ENCODE data around the gene CIZ1.

The CIZ1 gene

GRCh38 chr9:128168731-128169308 lies 22.6 kb downstream of the CIZ1 start:
- TF ChIP-seq, protein P1, sequence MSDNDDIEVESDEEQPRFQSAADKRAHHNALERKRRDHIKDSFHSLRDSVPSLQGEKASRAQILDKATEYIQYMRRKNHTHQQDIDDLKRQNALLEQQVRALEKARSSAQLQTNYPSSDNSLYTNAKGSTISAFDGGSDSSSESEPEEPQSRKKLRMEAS (IDR thresholded peaks at IDR 0.05; ENCODE audit: low read depth, low read length), result no peak
- TF ChIP-seq POLR2A (IDR thresholded peaks at IDR 0.05; ENCODE audit: extremely low read depth, insufficient read length) (no peak), MYC (IDR thresholded peaks at IDR 0.05; ENCODE audit: low read depth, low read length) (no peak), CTCF (IDR thresholded peaks at IDR 0.05; ENCODE audit: low read depth, low read length) (no peak)
- DNase-seq (ENCODE audit: low read depth), result no peak
- no peak overlapping the region for H3K4me3 ChIP-seq (ENCODE audit: low read depth, low read length)

DNA sequence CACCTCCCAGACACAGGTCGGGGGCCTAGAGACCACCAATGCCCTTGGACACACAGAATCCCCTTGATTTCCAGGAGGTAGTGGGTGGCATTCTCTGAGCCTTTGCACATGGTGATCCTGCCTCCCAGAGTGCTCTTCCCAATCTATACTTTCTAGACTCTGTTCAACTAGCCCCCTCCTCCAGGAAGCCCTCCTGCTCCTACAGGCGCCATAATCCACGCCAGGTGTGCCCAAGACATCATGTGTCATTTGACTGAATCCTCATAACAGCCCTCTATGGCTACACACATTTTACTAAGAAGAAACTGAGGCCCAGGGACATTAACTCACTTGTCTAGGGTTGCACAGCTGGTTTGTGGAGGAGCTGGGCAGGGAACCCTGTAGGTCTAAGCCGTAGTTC lies 24.2 kb downstream of the CIZ1 start:
- DNase-seq (ENCODE audit: low read depth), result no peak
- no peak overlapping the region for H3K4me3 ChIP-seq (ENCODE audit: low read depth, low read length)
- no peak for TF ChIP-seq CTCF (IDR thresholded peaks at IDR 0.05; ENCODE audit: low read depth, low read length)
- no peak for TF ChIP-seq MYC (IDR thresholded peaks at IDR 0.05; ENCODE audit: low read depth, low read length)
- TF ChIP-seq, protein P1 (IDR thresholded peaks at IDR 0.05; ENCODE audit: low read depth, low read length), result no peak
- no peak for TF ChIP-seq POLR2A (IDR thresholded peaks at IDR 0.05; ENCODE audit: extremely low read depth, insufficient read length)

GRCh38 chr9:128166169-128166568 lies 25.2 kb downstream of the CIZ1 start:
- H3K4me3 ChIP-seq (ENCODE audit: low read depth, low read length), result no peak overlapping the region
- TF ChIP-seq CTCF (IDR thresholded peaks at IDR 0.05; ENCODE audit: low read depth, low read length) (no peak), POLR2A (IDR thresholded peaks at IDR 0.05; ENCODE audit: extremely low read depth, insufficient read length) (no peak)
- no peak for DNase-seq (ENCODE audit: low read depth)

DNA sequence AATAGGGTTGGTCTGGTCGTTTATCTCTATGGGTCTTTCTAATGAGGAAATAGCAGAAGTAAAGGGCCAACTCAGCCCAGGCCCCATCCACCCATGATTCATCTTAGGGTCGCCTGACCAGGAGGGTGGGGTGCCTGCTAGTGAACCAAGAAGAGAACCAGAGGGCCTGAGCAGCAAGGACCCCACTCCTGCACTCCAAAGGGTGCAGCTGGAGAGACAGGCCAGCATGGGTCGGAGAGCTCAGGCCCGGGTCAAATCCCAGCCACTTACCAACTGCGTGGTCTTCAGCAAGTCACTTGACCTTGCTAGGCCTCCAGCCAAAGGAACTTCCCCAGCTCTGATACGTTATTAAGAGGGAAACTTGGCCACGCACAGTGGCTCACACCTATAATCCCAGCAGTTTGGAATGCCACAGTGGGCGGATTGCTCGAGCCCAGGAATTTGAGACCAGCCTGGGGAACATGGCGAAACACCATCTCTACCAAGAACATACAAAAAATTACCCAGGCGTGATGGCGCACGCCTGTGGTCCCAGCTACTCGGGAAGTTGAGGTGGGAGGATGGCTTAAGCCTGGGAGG lies 27.0 kb downstream of the CIZ1 start:
- H3K4me3 ChIP-seq (ENCODE audit: low read depth, low read length), result no peak overlapping the region
- peak; percentile 37 for DNase-seq (ENCODE audit: low read depth)
- TF ChIP-seq MYC (IDR thresholded peaks at IDR 0.05; ENCODE audit: low read depth, low read length) (no peak), CTCF (IDR thresholded peaks at IDR 0.05; ENCODE audit: low read depth, low read length) (no peak), POLR2A (IDR thresholded peaks at IDR 0.05; ENCODE audit: extremely low read depth, insufficient read length) (no peak)
- TF ChIP-seq, protein P1 (IDR thresholded peaks at IDR 0.05; ENCODE audit: low read depth, low read length), result no peak

DNA sequence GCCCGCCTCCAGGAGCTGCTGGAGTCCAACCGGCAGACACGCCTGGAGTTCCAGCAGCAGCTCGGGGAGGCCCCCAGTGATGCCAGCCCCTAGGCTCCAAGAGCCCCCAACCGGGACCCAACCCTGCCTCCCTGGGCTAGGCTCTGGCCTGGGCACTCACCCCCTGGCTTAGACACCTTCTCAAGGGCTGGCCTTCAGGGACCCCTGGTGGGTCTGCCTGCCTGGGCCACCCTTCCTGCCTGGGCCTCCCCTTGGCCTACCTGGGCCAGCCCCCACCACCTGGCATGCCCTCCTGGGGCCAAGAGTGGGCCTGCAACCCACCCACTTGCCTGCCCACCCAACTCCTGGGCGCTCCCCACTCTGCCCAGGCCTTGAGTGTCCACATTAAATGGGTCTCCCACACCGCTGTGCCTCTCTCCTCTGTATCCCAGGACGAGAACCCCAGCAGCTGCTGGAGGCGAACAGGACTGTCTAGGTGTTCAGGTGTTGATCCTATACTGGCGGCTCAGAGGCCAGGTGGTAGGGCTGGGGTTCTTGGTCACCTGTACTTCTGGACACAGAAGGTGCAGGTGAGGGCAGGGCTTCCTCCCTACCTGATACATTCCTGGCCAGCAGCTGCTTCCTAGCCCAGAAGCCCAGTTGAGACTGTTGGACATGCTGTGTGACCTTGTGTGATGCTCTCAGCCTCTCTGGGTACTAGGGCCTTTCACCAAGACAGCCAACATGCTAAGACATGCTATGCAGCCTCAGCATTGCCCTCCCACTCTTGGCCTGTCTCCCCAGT lies 27.7 kb downstream of the CIZ1 start:
- H3K4me3 ChIP-seq (ENCODE audit: low read depth, low read length), result no peak overlapping the region
- no peak for DNase-seq (ENCODE audit: low read depth)
- no peak for TF ChIP-seq CTCF (IDR thresholded peaks at IDR 0.05; ENCODE audit: low read depth, low read length)
- TF ChIP-seq, protein P1 (IDR thresholded peaks at IDR 0.05; ENCODE audit: low read depth, low read length), result no peak
- no peak for TF ChIP-seq MYC (IDR thresholded peaks at IDR 0.05; ENCODE audit: low read depth, low read length)
- no peak for TF ChIP-seq POLR2A (IDR thresholded peaks at IDR 0.05; ENCODE audit: extremely low read depth, insufficient read length)

Data from NB4 (cell line).